ENCODE measurements around the gene TMX1. TPM values are rescaled to one million over a fixed set of nuclear protein-coding genes. Genes with fewer than 3 reads are reported as not detected.

TMX1 gene
- total RNA-seq, 4 donors from 2014 or later, result 19.4 to 25.1 (median 20.9) TPM

- DNase-seq (ENCODE audit: low spot score in 2 of 2), result no peak
- 90 to 100% methylated on average over 2 of the region's 2 CpGs for WGBS, 2 donors
- TF ChIP-seq CTCF (IDR thresholded peaks at IDR 0.05), result no peak
- TF ChIP-seq EP300 (IDR thresholded peaks at IDR 0.05), result no peak
- TF ChIP-seq POLR2A (IDR thresholded peaks at IDR 0.05), result no peak
These were observed 21.1 kb downstream of the TMX1 start for GRCh38 chr14:51261151-51261550.

GRCh38 chr14:51262868-51263267, 22.8 kb downstream of the TMX1 start:
- H3K4me1 ChIP-seq, result no peaks in the 10 kb centered on the region
- 74 to 83% methylated on average over 2 of the region's 2 CpGs for WGBS, 2 donors
- no peak for TF ChIP-seq CTCF (IDR thresholded peaks at IDR 0.05)
- no peak for TF ChIP-seq POLR2A (IDR thresholded peaks at IDR 0.05)
- TF ChIP-seq EP300 (IDR thresholded peaks at IDR 0.05), result no peak
- H3K27me3 ChIP-seq, result no peaks in the 10 kb centered on the region
- no peak overlapping the region for H3K27ac ChIP-seq
- no peak for DNase-seq (ENCODE audit: low spot score in 2 of 2)
- no peak overlapping the region for H3K4me3 ChIP-seq
- H3K9me3 ChIP-seq, result no peaks in the 10 kb centered on the region
- H3K36me3 ChIP-seq, result peaks cover 0 to 32% (median 3%) of the 10 kb centered on the region in 3 donors

More at GRCh38 chr14:51261151-51261550, 21.1 kb downstream of the TMX1 start:
- Histone ChIP-seq H3K27ac (no peak overlapping the region), H3K4me1 (no peaks in the 10 kb centered on the region), H3K36me3 (peaks cover 0 to 47% (median 3%) of the 10 kb centered on the region in 3 donors), H3K9me3 (no peaks in the 10 kb centered on the region), H3K4me3 (no peak overlapping the region), H3K27me3 (no peaks in the 10 kb centered on the region)

GRCh38 chr14:51269634-51270033, 29.6 kb downstream of the TMX1 start:
- no peaks in the 10 kb centered on the region for H3K9me3 ChIP-seq
- H3K27me3 ChIP-seq, result no peaks in the 10 kb centered on the region
- H3K27ac ChIP-seq, result no peak overlapping the region
- WGBS, 2 donors, result 94 to 96% methylated on average over 1 of the region's 1 CpG
- DNase-seq (ENCODE audit: low spot score in 2 of 2), result no peak
- TF ChIP-seq EP300 (IDR thresholded peaks at IDR 0.05) (no peak), CTCF (IDR thresholded peaks at IDR 0.05) (no peak), POLR2A (IDR thresholded peaks at IDR 0.05) (no peak)
- H3K4me1 ChIP-seq, result no peaks in the 10 kb centered on the region
- no peaks in the 10 kb centered on the region for H3K36me3 ChIP-seq
- no peak overlapping the region for H3K4me3 ChIP-seq

- Histone ChIP-seq H3K27me3 (no peaks in the 10 kb centered on the region), H3K27ac (no peak overlapping the region), H3K4me1 (peaks cover 0 to 9% (median 0%) of the 10 kb centered on the region in 4 donors), H3K9me3 (no peaks in the 10 kb centered on the region), H3K4me3 (no peak overlapping the region), H3K36me3 (peaks cover 0 to 4% (median 0%) of the 10 kb centered on the region in 3 donors)
- TF ChIP-seq CTCF (IDR thresholded peaks at IDR 0.05) (no peak), EP300 (IDR thresholded peaks at IDR 0.05) (no peak), POLR2A (IDR thresholded peaks at IDR 0.05) (no peak)
- no peak for DNase-seq (ENCODE audit: low spot score in 2 of 2)
- 92 to 100% methylated on average over 1 of the region's 1 CpG for whole genome bisulfite sequencing, 2 donors
These were observed 36.6 kb downstream of the TMX1 start for GRCh38 chr14:51276605-51277004.

- H3K36me3 ChIP-seq, result peaks cover 0 to 6% (median 0%) of the 10 kb centered on the region in 3 donors
- no peaks in the 10 kb centered on the region for H3K9me3 ChIP-seq
- H3K27ac ChIP-seq, result no peak overlapping the region
- no peaks in the 10 kb centered on the region for H3K27me3 ChIP-seq
- no peak for DNase-seq (ENCODE audit: low spot score in 2 of 2)
- TF ChIP-seq POLR2A (IDR thresholded peaks at IDR 0.05) (no peak), CTCF (IDR thresholded peaks at IDR 0.05) (no peak), EP300 (IDR thresholded peaks at IDR 0.05) (no peak)
- 64 to 67% methylated on average over 4 of the region's 4 CpGs for WGBS, 2 donors
- no peak overlapping the region for H3K4me3 ChIP-seq
- H3K4me1 ChIP-seq, result peaks cover 0 to 9% (median 0%) of the 10 kb centered on the region in 4 donors
These were observed 37.8 kb downstream of the TMX1 start for GRCh38 chr14:51277753-51278415.
